Fibroblast of lung (primary cell): ENCODE data around the gene SIRPB1. TPM values are rescaled to one million over a fixed set of nuclear protein-coding genes. Genes with fewer than 3 reads are reported as not detected.
"Not testable (repeated sequence)": the region's sequence is repeated elsewhere in the genome, so short reads cannot be mapped to it uniquely, and the experiment has no call there.

Experiments
- DNase-seq, 2 donors: peaks; one replicate each; pipeline versions ENCODE4 v3.0.0 to v3.0.0-alpha.2; 2010; ENCODE audit warnings: low read depth in 2 of 2
- H2AFZ ChIP-seq: 2 replicates; pipeline ENCODE4 v1.5.1; 2012; ENCODE audit warnings: low read length, control low read depth, inconsistent platforms
- H3K27ac ChIP-seq: 2 replicates; pipeline ENCODE4 v1.5.1; 2011; ENCODE audit warnings: low read length, control low read depth; ENCODE audit not compliant: insufficient read depth
- H3K27me3 ChIP-seq: 2 replicates; pipeline ENCODE4 v1.5.1; 2011; ENCODE audit warnings: mild to moderate bottlenecking, low read length; ENCODE audit not compliant: control insufficient read depth, insufficient read depth
- H3K36me3 ChIP-seq: 2 replicates; pipeline ENCODE4 v1.5.1; 2011; ENCODE audit warnings: low read length; ENCODE audit not compliant: control insufficient read depth, insufficient read depth
- H3K4me1 ChIP-seq: 2 replicates; pipeline ENCODE4 v1.5.1; 2011; ENCODE audit warnings: low read length; ENCODE audit not compliant: control insufficient read depth, insufficient read depth; ENCODE audit errors: extremely low read depth
- H3K4me2 ChIP-seq: 2 replicates; pipeline ENCODE4 v1.5.1; 2011; ENCODE audit warnings: low read length, control low read depth; ENCODE audit not compliant: insufficient read depth; ENCODE audit errors: extremely low read depth
- H3K4me3 ChIP-seq, 4 experiments: fragments of 200-600 bp in 1 of 4; sonication (generic) in 1 of 4; replicated peaks in 1 of 4; 2 replicates each; pipeline ENCODE4 v1.5.1; 2011 to 2016; ENCODE audit warnings: low read length in 4 of 4, low read depth in 3 of 4, mild to moderate bottlenecking in 3 of 4, control low read depth in 2 of 4, inconsistent platforms in 1 of 4, mixed read lengths in 1 of 4; ENCODE audit not compliant: insufficient read depth in 1 of 4; ENCODE audit errors: control extremely low read depth in 1 of 4
- H3K79me2 ChIP-seq: 2 replicates; pipeline ENCODE4 v1.5.1; 2012; ENCODE audit warnings: mild to moderate bottlenecking, low read length, inconsistent platforms; ENCODE audit not compliant: control insufficient read depth, insufficient read depth
- H3K9ac ChIP-seq: 2 replicates; pipeline ENCODE4 v1.5.1; 2011; ENCODE audit warnings: mild to moderate bottlenecking, low read length, control low read depth; ENCODE audit not compliant: insufficient read depth
- H3K9me3 ChIP-seq: 2 replicates; pipeline ENCODE4 v1.5.1; 2012; ENCODE audit warnings: low read depth, low read length; ENCODE audit not compliant: control insufficient read depth, insufficient read depth
- H4K20me1 ChIP-seq: 2 replicates; pipeline ENCODE4 v1.5.1; 2011; ENCODE audit warnings: low read length; ENCODE audit not compliant: control insufficient read depth, insufficient read depth; ENCODE audit errors: extremely low read depth
- EZH2 ChIP-seq: IDR thresholded peaks from 2 replicates; pipeline ENCODE4 v1.5.1; 2012; ENCODE audit warnings: low read length, control low read depth, mild to moderate bottlenecking; ENCODE audit errors: missing control alignments
- polyA plus RNA-seq, 2 donors: library from polyadenylated mRNA; depleted of rRNA in 1 of 2; stranded (reverse) in 1 of 2; unstranded in 1 of 2; fragments of >200 nt; gene quantifications; 2 replicates each; pipeline ENCODE4 v1.2.1, GENCODE V29; 2011 to 2012; ENCODE audit warnings: missing spikeins in 1 of 2
- total RNA-seq: library from RNA; depleted of rRNA; stranded (reverse); fragments of >200 nt; gene quantifications from 2 replicates; pipeline ENCODE4 v1.2.1, GENCODE V29; 2014
- TF ChIP-seq, protein P1 (sequence below), 2 donors: IDR thresholded peaks in 1 of 2; conservative IDR thresholded peaks in 1 of 2; 1 replicate in 1 of 2; 2 replicates in 1 of 2; pipeline ENCODE4 v1.5.1; 2011 to 2012; ENCODE audit warnings: low read length in 2 of 2, control low read depth in 1 of 2, inconsistent platforms in 1 of 2, low read depth in 1 of 2, mild to moderate bottlenecking in 1 of 2

Gene SIRPB1
- total and polyA plus RNA-seq, 2 donors (not counting 1 experiment from before 2014, with no cell fraction given): 0.17 TPM; not detected in 1

DNA sequence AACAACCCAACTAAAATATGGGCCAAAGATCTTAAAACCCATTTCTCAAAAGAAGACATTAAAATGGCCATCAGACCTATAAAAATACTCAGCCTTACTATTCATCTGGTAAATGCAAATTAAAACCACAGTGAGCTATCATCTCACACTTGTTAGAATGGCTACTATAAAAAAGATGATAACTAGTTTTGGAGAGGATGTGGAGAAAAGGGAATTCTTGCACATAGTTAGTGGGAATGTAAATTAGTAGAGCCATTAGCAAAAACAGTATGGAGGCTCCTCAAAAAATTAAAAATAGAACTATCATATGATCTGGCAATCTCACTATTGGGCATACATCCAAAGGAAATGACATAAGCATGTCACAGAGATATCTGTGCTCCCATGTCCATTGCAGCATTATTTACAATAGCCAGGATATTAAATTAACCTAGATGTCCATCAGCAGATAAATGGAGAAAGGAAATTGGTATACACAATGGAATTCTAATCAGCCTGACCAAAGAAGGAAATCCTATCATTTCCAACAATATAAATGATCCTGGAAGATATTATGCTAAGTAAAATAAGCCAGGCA lies 2.9 kb downstream of the SIRPB1 start:
- Histone ChIP-seq H3K4me1 (no peaks in the 10 kb centered on the region), H3K4me2 (no peak overlapping the region), H3K9ac (no peak overlapping the region), H3K4me3 (no peak overlapping the region), H2AFZ (no peak overlapping the region), H3K27me3 (no peaks in the 10 kb centered on the region), H3K27ac (no peak overlapping the region), H4K20me1 (no peaks in the 10 kb centered on the region), H3K36me3 (no peaks in the 10 kb centered on the region), H3K9me3 (no peaks in the 10 kb centered on the region), H3K79me2 (no peaks in the 10 kb centered on the region)
- no peak for TF ChIP-seq EZH2
- TF ChIP-seq, protein P1, sequence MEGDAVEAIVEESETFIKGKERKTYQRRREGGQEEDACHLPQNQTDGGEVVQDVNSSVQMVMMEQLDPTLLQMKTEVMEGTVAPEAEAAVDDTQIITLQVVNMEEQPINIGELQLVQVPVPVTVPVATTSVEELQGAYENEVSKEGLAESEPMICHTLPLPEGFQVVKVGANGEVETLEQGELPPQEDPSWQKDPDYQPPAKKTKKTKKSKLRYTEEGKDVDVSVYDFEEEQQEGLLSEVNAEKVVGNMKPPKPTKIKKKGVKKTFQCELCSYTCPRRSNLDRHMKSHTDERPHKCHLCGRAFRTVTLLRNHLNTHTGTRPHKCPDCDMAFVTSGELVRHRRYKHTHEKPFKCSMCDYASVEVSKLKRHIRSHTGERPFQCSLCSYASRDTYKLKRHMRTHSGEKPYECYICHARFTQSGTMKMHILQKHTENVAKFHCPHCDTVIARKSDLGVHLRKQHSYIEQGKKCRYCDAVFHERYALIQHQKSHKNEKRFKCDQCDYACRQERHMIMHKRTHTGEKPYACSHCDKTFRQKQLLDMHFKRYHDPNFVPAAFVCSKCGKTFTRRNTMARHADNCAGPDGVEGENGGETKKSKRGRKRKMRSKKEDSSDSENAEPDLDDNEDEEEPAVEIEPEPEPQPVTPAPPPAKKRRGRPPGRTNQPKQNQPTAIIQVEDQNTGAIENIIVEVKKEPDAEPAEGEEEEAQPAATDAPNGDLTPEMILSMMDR (conservative IDR thresholded peaks at IDR 0.05 in 1 of 2, IDR thresholded peaks at IDR 0.05 in 1 of 2; ENCODE audit: low read depth in 1 of 2, low read length in 2 of 2): no peak
- DNase-seq: peak in 1 of 2 donors; percentile 34

DNA sequence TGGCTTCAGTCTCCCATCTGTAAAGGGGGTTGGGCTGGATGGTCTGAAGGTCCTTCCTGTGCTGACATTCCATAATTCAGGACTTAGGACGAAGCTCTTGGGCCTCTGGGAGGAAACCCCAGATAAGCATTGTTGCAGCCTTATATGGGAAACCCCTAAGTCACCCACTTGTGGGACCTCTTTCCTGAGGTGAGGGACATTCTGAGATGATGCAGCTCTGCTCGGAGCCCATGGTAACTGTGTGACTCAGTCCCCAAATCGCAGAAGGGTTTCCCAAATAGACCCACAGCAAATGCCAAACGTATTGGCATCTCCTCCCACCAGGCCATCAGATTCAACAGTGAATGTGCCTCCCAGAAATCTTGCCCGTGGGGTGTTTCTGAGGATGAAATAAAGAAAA lies 9.4 kb downstream of the SIRPB1 start:
- H3K9me3 ChIP-seq: not testable (repeated sequence)

DNA sequence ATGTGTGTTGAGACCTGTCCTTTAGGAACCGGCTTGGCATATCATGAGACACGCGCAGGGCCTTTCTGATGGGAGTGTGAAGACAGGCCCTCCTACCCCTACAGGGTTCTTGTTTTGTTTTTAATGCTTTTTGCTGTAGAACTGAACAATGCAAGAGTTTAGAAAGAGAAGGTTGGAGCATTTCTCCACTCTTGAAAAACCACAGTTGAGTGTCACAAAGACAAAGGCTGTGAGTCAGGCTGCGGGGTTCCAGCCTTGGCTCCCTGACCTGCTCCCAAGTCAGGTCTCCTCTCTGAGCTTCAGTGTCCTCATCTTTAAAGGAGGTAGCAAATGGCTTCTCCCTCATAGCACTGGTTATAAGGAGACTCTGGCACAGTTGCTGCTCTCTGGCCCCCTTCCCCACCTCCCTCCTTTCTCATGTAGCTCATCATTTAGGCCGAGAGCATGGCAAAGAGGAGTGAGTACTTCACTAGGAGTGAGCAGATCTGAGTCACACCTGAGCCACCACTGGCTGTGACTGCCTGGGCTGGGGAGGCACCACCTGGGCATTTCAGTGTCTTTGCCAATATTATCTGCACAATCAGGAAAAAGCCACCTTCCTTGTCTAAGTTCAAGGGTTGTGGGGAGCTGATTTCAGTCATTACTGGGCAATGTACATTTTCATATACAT lies 11.0 kb downstream of the SIRPB1 start:
- H3K9ac ChIP-seq, H3K4me3 ChIP-seq, H3K4me1 ChIP-seq, H2AFZ ChIP-seq, H3K9me3 ChIP-seq, DNase-seq, H3K27ac ChIP-seq, H3K36me3 ChIP-seq, H4K20me1 ChIP-seq, H3K27me3 ChIP-seq, H3K4me2 ChIP-seq, H3K79me2 ChIP-seq: not testable (repeated sequence)

More for the DNA sequence above, 9.4 kb downstream of the SIRPB1 start:
- not testable (repeated sequence) for H4K20me1 ChIP-seq, H3K9ac ChIP-seq, H3K4me1 ChIP-seq, H3K27me3 ChIP-seq, H3K79me2 ChIP-seq, H2AFZ ChIP-seq, H3K4me2 ChIP-seq, H3K4me3 ChIP-seq, H3K27ac ChIP-seq, H3K36me3 ChIP-seq, DNase-seq

DNA sequence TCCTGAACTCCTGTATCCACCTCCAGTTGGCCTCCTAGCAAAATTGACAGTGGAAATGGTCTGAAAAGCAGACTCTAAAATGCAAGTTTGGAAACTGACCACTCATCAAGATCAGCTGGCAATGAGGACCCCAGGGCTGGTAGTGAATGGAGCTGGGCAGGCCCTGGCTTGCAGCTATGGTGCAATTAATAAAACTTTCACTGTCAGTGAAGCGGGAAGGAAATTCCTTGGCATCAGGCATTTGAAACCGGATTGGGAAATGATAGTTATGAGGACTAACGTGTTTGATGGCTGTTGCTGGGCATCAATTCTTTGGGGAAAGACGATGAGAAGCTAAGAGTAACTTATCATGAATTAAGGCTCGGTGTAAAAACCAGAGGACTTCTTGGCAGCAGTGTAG lies 19.1 kb downstream of the SIRPB1 start:
- no peaks in the 10 kb centered on the region for H3K36me3 ChIP-seq
- no peak overlapping the region for H3K27ac ChIP-seq
- no peak overlapping the region for H3K4me2 ChIP-seq
- no peaks in the 10 kb centered on the region for H3K27me3 ChIP-seq
- H4K20me1 ChIP-seq: no peaks in the 10 kb centered on the region
- TF ChIP-seq EZH2: no peak
- TF ChIP-seq, protein P1 (conservative IDR thresholded peaks at IDR 0.05 in 1 of 2, IDR thresholded peaks at IDR 0.05 in 1 of 2; ENCODE audit: low read depth in 1 of 2, low read length in 2 of 2): no peak
- no peak overlapping the region for H3K4me3 ChIP-seq
- no peak for DNase-seq
- H3K79me2 ChIP-seq: no peaks in the 10 kb centered on the region
- no peak overlapping the region for H2AFZ ChIP-seq
- H3K9ac ChIP-seq: no peak overlapping the region
- no peaks in the 10 kb centered on the region for H3K4me1 ChIP-seq
- no peaks in the 10 kb centered on the region for H3K9me3 ChIP-seq
